ENCODE data around the gene BANK1. TPM values are rescaled to one million over a fixed set of nuclear protein-coding genes. Genes with fewer than 3 reads are reported as not detected.
A peak's percentile ranks its signal among the peaks of the same experiment; 100 is the strongest.

Gene BANK1, protein sequence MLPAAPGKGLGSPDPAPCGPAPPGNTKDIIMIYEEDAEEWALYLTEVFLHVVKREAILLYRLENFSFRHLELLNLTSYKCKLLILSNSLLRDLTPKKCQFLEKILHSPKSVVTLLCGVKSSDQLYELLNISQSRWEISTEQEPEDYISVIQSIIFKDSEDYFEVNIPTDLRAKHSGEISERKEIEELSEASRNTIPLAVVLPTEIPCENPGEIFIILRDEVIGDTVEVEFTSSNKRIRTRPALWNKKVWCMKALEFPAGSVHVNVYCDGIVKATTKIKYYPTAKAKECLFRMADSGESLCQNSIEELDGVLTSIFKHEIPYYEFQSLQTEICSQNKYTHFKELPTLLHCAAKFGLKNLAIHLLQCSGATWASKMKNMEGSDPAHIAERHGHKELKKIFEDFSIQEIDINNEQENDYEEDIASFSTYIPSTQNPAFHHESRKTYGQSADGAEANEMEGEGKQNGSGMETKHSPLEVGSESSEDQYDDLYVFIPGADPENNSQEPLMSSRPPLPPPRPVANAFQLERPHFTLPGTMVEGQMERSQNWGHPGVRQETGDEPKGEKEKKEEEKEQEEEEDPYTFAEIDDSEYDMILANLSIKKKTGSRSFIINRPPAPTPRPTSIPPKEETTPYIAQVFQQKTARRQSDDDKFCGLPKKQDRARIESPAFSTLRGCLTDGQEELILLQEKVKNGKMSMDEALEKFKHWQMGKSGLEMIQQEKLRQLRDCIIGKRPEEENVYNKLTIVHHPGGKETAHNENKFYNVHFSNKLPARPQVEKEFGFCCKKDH
- total RNA-seq: under 1 TPM; 0.22 to 0.46 TPM

DNA sequence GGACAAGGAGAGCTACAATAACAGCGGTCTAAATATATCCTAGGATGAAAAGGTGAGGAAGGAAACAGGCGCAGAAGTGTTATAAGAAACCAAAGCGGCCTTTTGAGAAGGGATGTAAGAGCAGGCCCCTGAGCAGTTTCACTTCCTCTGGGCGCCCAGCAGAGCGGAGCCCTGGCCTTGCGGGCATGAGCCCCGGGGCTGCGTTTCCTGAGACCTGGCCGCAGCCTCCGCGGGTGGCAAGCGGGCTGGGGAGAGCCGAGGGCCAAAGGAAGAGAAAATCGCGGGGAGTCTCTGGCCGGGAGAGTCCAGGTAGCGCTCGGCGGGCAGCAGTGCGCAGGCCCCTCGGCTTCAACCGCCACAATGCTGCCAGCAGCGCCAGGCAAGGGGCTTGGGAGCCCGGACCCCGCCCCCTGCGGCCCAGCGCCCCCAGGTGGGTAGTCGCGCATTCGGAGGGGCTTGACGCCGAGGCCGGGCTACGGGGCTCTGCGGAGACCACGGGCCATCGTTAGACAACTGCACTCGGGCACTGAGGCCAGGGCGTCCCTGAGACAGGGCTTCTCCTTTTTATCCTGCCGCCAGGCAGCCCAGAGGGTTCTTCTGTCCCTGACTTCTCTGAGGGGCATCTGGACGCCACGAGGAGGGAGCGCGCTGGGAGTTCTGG is at the start of gene BANK1:
BANK1 (plus strand) TSS at position 210 of the 661 bp plus-strand sequence; CDS start at position 361, 151 bp downstream.
- Mint-ChIP-seq H3K27me3 (ENCODE audit: low read depth) (peaks cover 41% of the 10 kb centered on the region), H3K9me3 (no peaks in the 10 kb centered on the region), H3K4me1 (ENCODE audit: low read depth) (peaks cover 7% of the 10 kb centered on the region), H3K4me3 (peak within 1 kb of the TSS; percentile 78 to 88), H3K36me3 (ENCODE audit: insufficient read depth in 2 of 2) (no peaks in the 10 kb centered on the region), H3K27ac (peak within 1 kb of the TSS; percentile 27)
- DNase-seq (peak; percentile 45 to 50), ATAC-seq (replicated peaks in 1 of 2) (peak; percentile 93 to 94)

DNA sequence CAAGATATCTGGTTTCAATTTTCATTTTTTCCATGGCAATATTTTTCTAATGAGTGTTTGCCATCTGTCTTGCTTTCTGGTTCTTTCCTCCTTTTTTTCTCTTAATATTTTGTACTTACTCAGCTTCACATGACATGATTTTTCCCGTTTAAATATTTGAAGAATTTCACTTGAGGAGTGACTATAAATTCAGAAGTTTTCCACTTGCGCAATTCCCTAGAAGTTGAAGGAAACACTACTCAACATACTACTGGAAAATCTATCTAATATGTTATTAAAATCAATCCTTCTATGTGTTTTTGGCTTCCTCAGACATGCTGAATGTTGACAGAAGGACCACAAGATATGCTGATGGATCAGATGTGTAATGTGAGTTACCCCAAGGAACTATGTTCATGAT is 36.8 kb upstream of the BANK1 start:
- Mint-ChIP-seq H3K4me1 (ENCODE audit: low read depth) (no peaks in the 10 kb centered on the region), H3K9me3 (peaks cover 1 to 4% of the 10 kb centered on the region in 2 donors), H3K27me3 (ENCODE audit: low read depth) (no peaks in the 10 kb centered on the region), H3K36me3 (ENCODE audit: insufficient read depth in 2 of 2) (peaks cover 0 to 2% of the 10 kb centered on the region in 2 donors), H3K4me3 (no peak overlapping the region), H3K27ac (no peak overlapping the region)
- no peak for ATAC-seq (replicated peaks in 1 of 2)
- DNase-seq: no peak

DNA sequence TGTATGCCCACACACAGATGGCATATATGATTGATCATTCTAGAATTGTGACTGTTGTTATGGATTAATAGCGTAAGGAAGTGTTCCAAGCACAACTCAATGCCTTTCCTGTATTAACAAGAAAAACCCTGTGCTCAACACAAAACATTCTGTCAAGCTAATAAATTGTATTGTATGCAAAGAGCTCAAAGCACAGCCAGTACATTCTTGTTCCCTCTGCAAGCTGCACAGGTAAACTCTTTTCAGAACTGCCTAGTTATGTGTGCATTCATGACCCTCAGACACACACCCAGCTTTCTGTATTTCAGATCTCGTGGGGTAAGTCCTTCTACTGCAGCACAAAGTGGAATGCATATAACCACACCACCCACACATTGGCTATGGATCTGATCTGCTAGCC is 34.3 kb upstream of the BANK1 start:
- ATAC-seq (replicated peaks in 1 of 2) (no peak), DNase-seq (no peak)
- H3K27me3 Mint-ChIP-seq (ENCODE audit: low read depth): no peaks in the 10 kb centered on the region
- peaks cover 1 to 4% of the 10 kb centered on the region in 2 donors for H3K9me3 Mint-ChIP-seq
- H3K36me3 Mint-ChIP-seq (ENCODE audit: insufficient read depth in 2 of 2): peaks cover 0 to 2% of the 10 kb centered on the region in 2 donors
- H3K4me1 Mint-ChIP-seq (ENCODE audit: low read depth): no peaks in the 10 kb centered on the region
- no peak overlapping the region for H3K27ac Mint-ChIP-seq
- no peak overlapping the region for H3K4me3 Mint-ChIP-seq

DNA sequence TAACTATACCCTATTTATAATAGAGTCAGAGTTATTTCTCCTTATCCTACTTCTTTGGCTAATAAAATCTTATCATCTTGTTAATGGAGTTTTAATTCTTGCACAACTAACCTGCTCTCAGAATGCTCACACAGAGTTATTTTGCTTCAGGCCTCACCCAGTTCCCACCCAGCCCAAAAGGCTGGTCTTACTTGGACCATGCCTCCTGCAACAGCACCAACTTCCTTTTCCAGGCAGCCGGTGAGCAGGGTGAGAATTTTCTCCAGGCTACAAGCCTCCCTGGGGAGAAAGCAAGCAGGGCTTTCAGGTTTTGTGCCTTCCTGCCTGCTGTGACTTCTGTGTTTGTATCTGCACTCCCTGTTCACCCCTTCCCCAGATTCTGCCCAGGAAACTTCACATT is 29.1 kb upstream of the BANK1 start:
- no peaks in the 10 kb centered on the region for H3K4me1 Mint-ChIP-seq (ENCODE audit: low read depth)
- H3K27me3 Mint-ChIP-seq (ENCODE audit: low read depth): no peaks in the 10 kb centered on the region
- H3K27ac Mint-ChIP-seq: no peak overlapping the region
- peaks cover 0 to under 1% of the 10 kb centered on the region in 2 donors for H3K36me3 Mint-ChIP-seq (ENCODE audit: insufficient read depth in 2 of 2)
- no peak for ATAC-seq (replicated peaks in 1 of 2)
- H3K9me3 Mint-ChIP-seq: peaks cover under 1 to 1% of the 10 kb centered on the region in 2 donors
- no peak for DNase-seq
- no peak overlapping the region for H3K4me3 Mint-ChIP-seq

DNA sequence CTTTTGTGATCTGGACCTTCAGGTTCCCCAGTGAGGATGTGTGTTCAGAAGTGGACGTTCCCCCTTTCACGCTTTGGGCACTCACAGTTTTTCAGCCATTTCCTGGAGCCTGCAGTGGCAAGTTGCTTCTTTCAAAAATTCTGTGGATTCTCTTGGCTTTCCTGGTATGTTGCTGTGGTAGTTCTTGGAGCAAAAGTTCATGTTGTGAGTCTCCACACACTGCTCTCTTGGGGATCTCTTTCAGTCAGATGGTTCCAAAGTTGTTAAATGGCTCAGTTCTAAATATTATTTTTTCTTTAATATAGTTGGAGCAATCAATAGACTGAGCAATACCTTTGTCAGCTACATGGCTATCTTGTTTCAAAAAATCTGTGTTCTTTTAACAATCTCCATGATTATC is 28.5 kb upstream of the BANK1 start:
- no peak overlapping the region for H3K4me3 Mint-ChIP-seq
- no peak for ATAC-seq (replicated peaks in 1 of 2)
- DNase-seq: no peak

DNA sequence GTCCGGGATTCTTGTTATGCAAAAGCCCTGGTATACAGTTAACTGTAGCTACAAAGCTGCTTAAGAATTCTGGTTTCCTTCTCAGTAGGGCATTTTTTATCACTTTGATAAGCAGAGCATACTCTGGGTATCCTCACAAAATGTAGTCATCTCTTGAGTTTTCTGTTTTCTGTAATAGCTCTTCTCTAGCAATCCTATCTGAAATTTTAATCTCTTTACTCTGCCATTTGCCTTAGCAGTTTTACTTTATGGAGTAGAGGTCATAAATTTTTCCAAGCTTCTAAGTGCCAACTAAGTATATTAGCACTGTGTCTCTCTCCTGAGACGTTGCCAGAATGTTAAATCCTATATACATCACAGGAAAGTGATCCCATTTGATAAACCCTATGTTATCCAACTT is 28.0 kb upstream of the BANK1 start:
- no peaks in the 10 kb centered on the region for H3K4me1 Mint-ChIP-seq (ENCODE audit: low read depth)
- no peaks in the 10 kb centered on the region for H3K27me3 Mint-ChIP-seq (ENCODE audit: low read depth)
- no peak overlapping the region for H3K27ac Mint-ChIP-seq
- DNase-seq (no peak), ATAC-seq (replicated peaks in 1 of 2) (no peak)
- H3K9me3 Mint-ChIP-seq: peaks cover 5 to 6% of the 10 kb centered on the region in 2 donors
- peaks cover 0 to 2% of the 10 kb centered on the region in 2 donors for H3K36me3 Mint-ChIP-seq (ENCODE audit: insufficient read depth in 2 of 2)
- no peak overlapping the region for H3K4me3 Mint-ChIP-seq

More for the DNA sequence above, 28.5 kb upstream of the BANK1 start:
- Mint-ChIP-seq H3K9me3 (peaks cover 4 to 5% of the 10 kb centered on the region in 2 donors), H3K4me1 (ENCODE audit: low read depth) (no peaks in the 10 kb centered on the region), H3K27ac (no peak overlapping the region), H3K27me3 (ENCODE audit: low read depth) (no peaks in the 10 kb centered on the region), H3K36me3 (ENCODE audit: insufficient read depth in 2 of 2) (peaks cover 0 to 2% of the 10 kb centered on the region in 2 donors)

DNA sequence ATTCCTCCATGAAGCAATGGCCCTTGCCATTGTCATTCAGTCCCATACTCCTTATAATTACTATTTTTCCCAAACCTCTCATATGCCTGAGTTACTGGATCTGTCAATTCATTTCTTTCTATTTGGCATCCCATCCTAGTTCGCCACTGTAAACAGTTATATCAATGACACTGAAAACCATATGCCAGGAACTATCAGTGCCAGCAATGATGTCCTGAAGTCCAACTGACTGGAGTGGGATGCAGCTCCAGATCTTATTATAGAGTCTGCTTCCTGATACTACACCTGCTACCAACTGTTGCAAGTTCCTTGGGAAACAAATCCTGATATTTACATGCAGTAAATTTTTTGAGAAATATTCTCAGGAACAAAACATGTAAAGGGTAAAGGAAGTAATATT is 27.0 kb upstream of the BANK1 start:
- ATAC-seq (replicated peaks in 1 of 2) (no peak), DNase-seq (no peak)
- H3K9me3 Mint-ChIP-seq: peaks cover 5 to 6% of the 10 kb centered on the region in 2 donors
- H3K36me3 Mint-ChIP-seq (ENCODE audit: insufficient read depth in 2 of 2): peaks cover 0 to 2% of the 10 kb centered on the region in 2 donors
- no peaks in the 10 kb centered on the region for H3K27me3 Mint-ChIP-seq (ENCODE audit: low read depth)
- H3K4me1 Mint-ChIP-seq (ENCODE audit: low read depth): no peaks in the 10 kb centered on the region
- H3K4me3 Mint-ChIP-seq: no peak overlapping the region
- H3K27ac Mint-ChIP-seq: no peak overlapping the region

DNA sequence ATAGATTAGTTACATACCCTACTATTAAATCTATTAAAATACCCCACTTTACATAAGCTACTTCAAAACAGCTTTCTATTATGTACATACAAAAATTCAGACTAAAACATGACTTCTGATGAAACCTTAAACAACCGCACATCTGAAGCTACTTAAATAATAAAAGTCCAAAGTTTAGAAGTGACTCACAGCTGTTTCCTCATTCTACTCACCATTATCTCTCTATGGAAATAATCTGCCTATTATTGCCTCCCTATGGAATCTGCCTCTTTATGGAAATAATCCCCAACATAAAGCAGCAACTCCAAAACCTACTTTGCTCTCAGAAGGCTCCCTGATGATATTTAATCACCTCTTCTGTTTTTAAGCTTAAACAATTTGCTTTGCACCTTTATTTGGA is 15.7 kb upstream of the BANK1 start:
- no peak overlapping the region for H3K27ac Mint-ChIP-seq
- no peak overlapping the region for H3K4me3 Mint-ChIP-seq
- DNase-seq (no peak), ATAC-seq (replicated peaks in 1 of 2) (no peak)
- peaks cover 2 to 8% of the 10 kb centered on the region in 2 donors for H3K9me3 Mint-ChIP-seq
- H3K36me3 Mint-ChIP-seq (ENCODE audit: insufficient read depth in 2 of 2): peaks cover 0 to 3% of the 10 kb centered on the region in 2 donors
- H3K27me3 Mint-ChIP-seq (ENCODE audit: low read depth): peaks cover 8% of the 10 kb centered on the region
- no peaks in the 10 kb centered on the region for H3K4me1 Mint-ChIP-seq (ENCODE audit: low read depth)

DNA sequence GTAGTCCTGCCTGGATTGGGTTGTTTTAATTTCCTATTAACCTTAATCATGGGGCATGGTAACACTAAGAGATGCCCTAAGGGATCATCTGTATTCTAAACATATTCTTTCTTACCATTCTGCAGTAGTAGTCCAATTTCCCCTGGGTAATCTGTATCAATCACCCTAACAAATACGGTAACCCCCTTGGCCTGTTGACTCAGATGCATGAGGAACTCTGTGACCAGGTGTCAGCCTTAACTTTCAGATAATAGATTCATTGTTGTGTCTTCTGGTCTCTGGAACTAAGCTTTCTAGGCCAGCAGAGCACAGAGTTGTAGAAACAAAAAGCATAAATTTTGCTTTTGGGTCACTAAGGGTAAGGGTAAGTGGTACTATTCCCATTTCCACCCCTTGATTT is 13.1 kb upstream of the BANK1 start:
- no peaks in the 10 kb centered on the region for H3K27me3 Mint-ChIP-seq (ENCODE audit: low read depth)
- no peaks in the 10 kb centered on the region for H3K36me3 Mint-ChIP-seq (ENCODE audit: insufficient read depth in 2 of 2)
- no peak overlapping the region for H3K27ac Mint-ChIP-seq
- H3K4me1 Mint-ChIP-seq (ENCODE audit: low read depth): no peaks in the 10 kb centered on the region
- no peaks in the 10 kb centered on the region for H3K9me3 Mint-ChIP-seq
- H3K4me3 Mint-ChIP-seq: no peak overlapping the region
- DNase-seq: no peak
- ATAC-seq (replicated peaks in 1 of 2): no peak

DNA sequence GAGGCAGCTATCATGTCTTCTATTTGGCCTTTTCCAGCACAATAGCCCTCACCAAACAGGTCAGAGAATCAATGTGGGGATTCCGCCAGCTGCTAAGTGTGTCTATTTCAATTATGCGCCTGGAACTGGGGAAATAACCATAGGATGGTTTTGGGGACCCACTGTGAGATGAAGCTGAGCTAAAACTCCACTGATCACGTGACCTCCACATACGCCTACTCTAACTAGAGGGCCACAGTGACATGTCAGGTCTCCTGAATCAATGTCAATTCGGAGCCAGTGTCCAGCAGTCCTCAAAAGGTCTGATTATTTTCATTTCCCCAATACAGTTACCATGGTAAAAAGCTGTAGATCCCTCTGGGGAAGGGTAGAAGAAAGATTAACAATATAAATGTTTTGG is 10.2 kb upstream of the BANK1 start:
- Mint-ChIP-seq H3K27me3 (ENCODE audit: low read depth) (peaks cover 6% of the 10 kb centered on the region), H3K27ac (no peak overlapping the region), H3K36me3 (ENCODE audit: insufficient read depth in 2 of 2) (no peaks in the 10 kb centered on the region), H3K9me3 (no peaks in the 10 kb centered on the region), H3K4me1 (ENCODE audit: low read depth) (no peaks in the 10 kb centered on the region), H3K4me3 (no peak overlapping the region)
- no peak for ATAC-seq (replicated peaks in 1 of 2)
- no peak for DNase-seq

DNA sequence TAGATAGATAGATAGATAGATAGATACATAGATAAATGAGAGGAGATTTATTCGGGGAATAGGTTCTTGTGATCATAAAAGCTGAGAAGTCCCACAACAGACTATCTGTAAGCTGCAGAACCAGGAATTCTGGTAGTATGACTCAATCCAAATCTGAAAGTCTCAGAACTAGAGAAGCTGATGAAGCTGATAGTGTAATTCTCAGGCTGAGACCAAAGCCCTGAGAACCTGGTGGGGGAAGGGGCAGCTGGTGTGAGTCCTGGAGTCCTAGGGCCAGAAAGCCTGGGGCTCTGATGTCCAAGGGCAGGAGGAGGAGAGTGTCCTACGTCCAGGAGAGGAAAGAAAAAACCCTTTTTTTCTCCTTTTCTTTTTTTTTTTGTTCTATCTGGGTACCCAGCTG is 8.0 kb upstream of the BANK1 start:
- Mint-ChIP-seq H3K27me3 (ENCODE audit: low read depth) (peaks cover 6% of the 10 kb centered on the region), H3K4me3 (no peak overlapping the region), H3K9me3 (no peaks in the 10 kb centered on the region), H3K27ac (no peak overlapping the region), H3K4me1 (ENCODE audit: low read depth) (no peaks in the 10 kb centered on the region), H3K36me3 (ENCODE audit: insufficient read depth in 2 of 2) (no peaks in the 10 kb centered on the region)
- ATAC-seq (replicated peaks in 1 of 2) (no peak), DNase-seq (no peak)

DNA sequence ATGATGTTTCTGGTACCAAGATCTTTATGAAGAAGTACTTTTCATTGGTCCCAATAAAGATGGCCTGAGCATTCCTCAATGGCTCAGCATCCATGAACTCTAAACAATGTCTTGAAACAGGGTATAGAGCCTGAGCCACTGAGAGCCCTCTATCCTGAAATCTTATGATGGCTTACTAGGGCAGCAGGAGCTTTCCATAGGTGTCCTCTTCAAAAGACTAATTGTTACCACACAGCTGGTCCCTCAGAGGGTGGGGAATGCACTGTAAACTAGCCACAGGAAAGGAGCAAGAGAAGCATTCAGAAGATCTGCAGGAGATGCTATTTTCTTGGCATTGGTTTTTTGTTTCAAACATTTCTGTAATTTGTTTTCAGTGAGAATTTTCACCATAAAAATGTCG is 5.6 kb upstream of the BANK1 start:
- Mint-ChIP-seq H3K27ac (no peak overlapping the region), H3K36me3 (ENCODE audit: insufficient read depth in 2 of 2) (no peaks in the 10 kb centered on the region), H3K4me3 (no peak overlapping the region), H3K4me1 (ENCODE audit: low read depth) (no peaks in the 10 kb centered on the region), H3K27me3 (ENCODE audit: low read depth) (peaks cover 6% of the 10 kb centered on the region), H3K9me3 (no peaks in the 10 kb centered on the region)
- no peak for ATAC-seq (replicated peaks in 1 of 2)
- no peak for DNase-seq

DNA sequence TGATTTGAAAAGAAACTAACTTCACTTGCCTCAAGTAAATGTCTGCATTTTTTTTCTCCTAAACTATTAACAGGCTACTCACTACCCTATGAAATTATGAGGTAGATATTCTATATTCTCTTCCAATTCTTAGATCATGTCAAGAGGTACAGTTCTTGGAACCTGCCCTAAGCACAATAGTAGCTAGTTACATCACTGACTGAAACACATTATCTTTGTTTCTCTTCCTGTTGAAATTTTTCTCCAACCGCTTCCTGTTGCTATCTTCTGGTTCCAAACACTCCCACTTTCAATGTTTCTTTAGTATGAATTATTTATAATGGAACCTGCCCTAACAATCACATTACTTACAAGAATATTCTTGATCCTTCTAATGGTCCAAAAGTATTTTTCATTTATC is 5.0 kb upstream of the BANK1 start:
- Mint-ChIP-seq H3K36me3 (ENCODE audit: insufficient read depth in 2 of 2) (no peaks in the 10 kb centered on the region), H3K27me3 (ENCODE audit: low read depth) (peaks cover 11% of the 10 kb centered on the region), H3K9me3 (no peaks in the 10 kb centered on the region), H3K27ac (no peak overlapping the region), H3K4me3 (no peak overlapping the region), H3K4me1 (ENCODE audit: low read depth) (peaks cover 5% of the 10 kb centered on the region)
- DNase-seq (no peak), ATAC-seq (replicated peaks in 1 of 2) (peak in 1 of 2 donors; percentile 33)
